Muscle layer of duodenum (tissue), 2 donors: ENCODE data around the gene LPP.

Experiments
- H3K27ac ChIP-seq: one replicate; pipeline ENCODE4 v1.7.0; 2013; ENCODE audit warnings: mild to moderate bottlenecking, low read length
- H3K27me3 ChIP-seq: one replicate; pipeline ENCODE4 v1.7.0; 2013; ENCODE audit warnings: low read depth, mild to moderate bottlenecking, control low read depth, low read length
- H3K36me3 ChIP-seq, 2 donors: one replicate each; pipeline ENCODE4 v1.7.0; 2013; ENCODE audit warnings: low read length in 2 of 2, control low read depth in 1 of 2, mild to moderate bottlenecking in 1 of 2; ENCODE audit not compliant: insufficient read depth in 2 of 2, control insufficient read depth in 1 of 2
- H3K4me1 ChIP-seq, 2 donors: one replicate each; pipeline ENCODE4 v1.7.0; 2013; ENCODE audit warnings: low read length in 2 of 2, mild to moderate bottlenecking in 2 of 2, control low read depth in 1 of 2, moderate library complexity in 1 of 2; ENCODE audit not compliant: insufficient read depth in 2 of 2, control insufficient read depth in 1 of 2
- H3K4me3 ChIP-seq, 2 donors: one replicate each; pipeline ENCODE4 v1.7.0; 2013; ENCODE audit warnings: low read length in 2 of 2, low read depth in 1 of 2, mild to moderate bottlenecking in 1 of 2
- H3K9me3 ChIP-seq, 2 donors: one replicate each; pipeline ENCODE4 v1.7.0; 2013; ENCODE audit warnings: low read length in 2 of 2, control low read depth in 1 of 2, mild to moderate bottlenecking in 1 of 2; ENCODE audit not compliant: control insufficient read depth in 1 of 2
- donor health status: healthy.

The LPP gene

GRCh38 chr3:188936597-188937107, 782.7 kb downstream of the LPP start:
- Histone ChIP-seq H3K27me3 (no peaks in the 10 kb centered on the region), H3K27ac (no peak overlapping the region), H3K4me3 (no peak overlapping the region), H3K36me3 (no peaks in the 10 kb centered on the region), H3K4me1 (peaks cover 0 to 5% of the 10 kb centered on the region in 2 donors), H3K9me3 (no peaks in the 10 kb centered on the region)

- Histone ChIP-seq H3K9me3 (no peaks in the 10 kb centered on the region), H3K4me1 (peaks cover 0 to 5% of the 10 kb centered on the region in 2 donors), H3K36me3 (no peaks in the 10 kb centered on the region), H3K4me3 (no peak overlapping the region), H3K27ac (no peak overlapping the region), H3K27me3 (no peaks in the 10 kb centered on the region)
Observed at GRCh38 chr3:188937389-188937788, 783.4 kb downstream of the LPP start.

- no peak overlapping the region for H3K27ac ChIP-seq
- H3K4me1 ChIP-seq, result peaks cover 0 to 5% of the 10 kb centered on the region in 2 donors
- no peaks in the 10 kb centered on the region for H3K9me3 ChIP-seq
- no peaks in the 10 kb centered on the region for H3K27me3 ChIP-seq
- no peaks in the 10 kb centered on the region for H3K36me3 ChIP-seq
- no peak overlapping the region for H3K4me3 ChIP-seq
Observed at GRCh38 chr3:188938999-188939398, 785.0 kb downstream of the LPP start.

GRCh38 chr3:188939814-188940572, 786.0 kb downstream of the LPP start:
- Histone ChIP-seq H3K27ac (no peak overlapping the region), H3K27me3 (no peaks in the 10 kb centered on the region), H3K9me3 (no peaks in the 10 kb centered on the region), H3K36me3 (no peaks in the 10 kb centered on the region), H3K4me3 (no peak overlapping the region), H3K4me1 (peaks cover 0 to 5% of the 10 kb centered on the region in 2 donors)
